Immature natural killer cell (primary cell): ENCODE results near the gene COL13A1. TPM values are rescaled to one million over a fixed set of nuclear protein-coding genes. Genes with fewer than 3 reads are reported as not detected.

Experiments
- DNase-seq, 3 donors: peaks; one replicate each; pipeline ENCODE4 v3.0.0; 2022; ENCODE audit warnings: mixed read lengths in 1 of 3
- H3K27ac Mint-ChIP-seq, 6 donors: one replicate each; pipeline ENCODE4 v1.8.0; 2020; ENCODE audit warnings: mixed read lengths in 6 of 6, mild to moderate bottlenecking in 5 of 6, inconsistent platforms in 4 of 6, moderate library complexity in 3 of 6
- H3K27me3 Mint-ChIP-seq, 3 donors: one replicate each; pipeline ENCODE4 v1.8.0; 2020 to 2021; ENCODE audit warnings: low read depth in 3 of 3, mild to moderate bottlenecking in 3 of 3, mixed read lengths in 3 of 3, moderate library complexity in 3 of 3, inconsistent platforms in 1 of 3
- H3K36me3 Mint-ChIP-seq, 3 donors: one replicate each; pipeline ENCODE4 v1.8.0; 2020; ENCODE audit warnings: mixed read lengths in 3 of 3, inconsistent platforms in 2 of 3, mild to moderate bottlenecking in 2 of 3
- H3K4me1 Mint-ChIP-seq, 2 donors: one replicate each; pipeline ENCODE4 v1.8.0; 2020; ENCODE audit warnings: inconsistent platforms in 2 of 2, mild to moderate bottlenecking in 2 of 2, mixed read lengths in 2 of 2, moderate library complexity in 1 of 2
- H3K4me3 Mint-ChIP-seq, 5 donors: one replicate each; pipeline ENCODE4 v1.8.0; 2020; ENCODE audit warnings: mild to moderate bottlenecking in 5 of 5, mixed read lengths in 5 of 5, inconsistent platforms in 3 of 5, moderate library complexity in 3 of 5
- H3K9me3 Mint-ChIP-seq, 6 donors: one replicate each; pipeline ENCODE4 v1.8.0; 2020; ENCODE audit warnings: mild to moderate bottlenecking in 6 of 6, mixed read lengths in 6 of 6, inconsistent platforms in 4 of 6, moderate library complexity in 3 of 6
- polyA plus RNA-seq, 3 donors: library from polyadenylated mRNA; unstranded; fragments of 300-500 nt; fragmentation: Illumina TruSeq; gene quantifications; one replicate each; pipeline ENCODE4 v1.2.3, GENCODE V29; 2021

COL13A1 gene
- polyA plus RNA-seq, 3 donors from 2014 or later = 1.0 to 6.0 (median 1.6) TPM

- H3K9me3 Mint-ChIP-seq = no peaks in the 10 kb centered on the region
These were observed 70.6 kb downstream of the COL13A1 start for GRCh38 chr10:69872323-69872722.

GRCh38 chr10:69873135-69873639, 71.5 kb downstream of the COL13A1 start:
- Mint-ChIP-seq H3K4me1 (no peaks in the 10 kb centered on the region), H3K36me3 (peaks cover 0 to 4% (median 0%) of the 10 kb centered on the region in 3 donors), H3K4me3 (no peak overlapping the region), H3K9me3 (no peaks in the 10 kb centered on the region), H3K27ac (no peak overlapping the region), H3K27me3 (peaks cover 0 to 8% (median 6%) of the 10 kb centered on the region in 3 donors)
- no peak for DNase-seq

More at GRCh38 chr10:69872323-69872722, 70.6 kb downstream of the COL13A1 start:
- Mint-ChIP-seq H3K27me3 (peaks cover 0 to 8% (median 6%) of the 10 kb centered on the region in 3 donors), H3K27ac (no peak overlapping the region), H3K36me3 (peaks cover 0 to 4% (median 0%) of the 10 kb centered on the region in 3 donors), H3K4me3 (no peak overlapping the region), H3K4me1 (no peaks in the 10 kb centered on the region)
- DNase-seq = no peak

- no peak overlapping the region for H3K4me3 Mint-ChIP-seq
- peaks cover 4 to 7% (median 7%) of the 10 kb centered on the region in 3 donors for H3K27me3 Mint-ChIP-seq
- DNase-seq = no peak
- H3K36me3 Mint-ChIP-seq = peaks cover 0 to 4% (median 0%) of the 10 kb centered on the region in 3 donors
- H3K9me3 Mint-ChIP-seq = no peaks in the 10 kb centered on the region
- H3K4me1 Mint-ChIP-seq = no peaks in the 10 kb centered on the region
- no peak overlapping the region for H3K27ac Mint-ChIP-seq
These were observed 72.7 kb downstream of the COL13A1 start for GRCh38 chr10:69874449-69874848.

GRCh38 chr10:69875856-69876255, 74.2 kb downstream of the COL13A1 start:
- Mint-ChIP-seq H3K9me3 (no peaks in the 10 kb centered on the region), H3K27me3 (peaks cover 4 to 6% (median 5%) of the 10 kb centered on the region in 3 donors), H3K36me3 (peaks cover 0 to 4% (median 0%) of the 10 kb centered on the region in 3 donors), H3K27ac (no peak overlapping the region), H3K4me3 (no peak overlapping the region), H3K4me1 (no peaks in the 10 kb centered on the region)
- DNase-seq = no peak

GRCh38 chr10:69876286-69876685, 74.6 kb downstream of the COL13A1 start:
- H3K27me3 Mint-ChIP-seq = peaks cover 3 to 6% (median 4%) of the 10 kb centered on the region in 3 donors
- H3K4me1 Mint-ChIP-seq = no peaks in the 10 kb centered on the region
- DNase-seq = no peak
- H3K4me3 Mint-ChIP-seq = no peak overlapping the region
- H3K36me3 Mint-ChIP-seq = peaks cover 0 to 4% (median 0%) of the 10 kb centered on the region in 3 donors
- no peak overlapping the region for H3K27ac Mint-ChIP-seq
- H3K9me3 Mint-ChIP-seq = no peaks in the 10 kb centered on the region

GRCh38 chr10:69876931-69877330, 75.2 kb downstream of the COL13A1 start:
- DNase-seq = no peak
- Mint-ChIP-seq H3K9me3 (no peaks in the 10 kb centered on the region), H3K36me3 (peaks cover 0 to 4% (median 0%) of the 10 kb centered on the region in 3 donors), H3K27ac (no peak overlapping the region), H3K4me1 (no peaks in the 10 kb centered on the region), H3K27me3 (peaks cover 3 to 7% (median 6%) of the 10 kb centered on the region in 3 donors), H3K4me3 (no peak overlapping the region)

GRCh38 chr10:69878038-69878437, 76.3 kb downstream of the COL13A1 start:
- H3K9me3 Mint-ChIP-seq = no peaks in the 10 kb centered on the region
- peaks cover 3 to 7% (median 6%) of the 10 kb centered on the region in 3 donors for H3K27me3 Mint-ChIP-seq
- DNase-seq = no peak
- H3K27ac Mint-ChIP-seq = no peak overlapping the region
- H3K36me3 Mint-ChIP-seq = peaks cover 0 to 4% (median 0%) of the 10 kb centered on the region in 3 donors
- no peak overlapping the region for H3K4me3 Mint-ChIP-seq
- H3K4me1 Mint-ChIP-seq = no peaks in the 10 kb centered on the region

- H3K4me3 Mint-ChIP-seq = no peak overlapping the region
- no peaks in the 10 kb centered on the region for H3K4me1 Mint-ChIP-seq
- no peak overlapping the region for H3K27ac Mint-ChIP-seq
- DNase-seq = no peak
- no peaks in the 10 kb centered on the region for H3K36me3 Mint-ChIP-seq
- no peaks in the 10 kb centered on the region for H3K9me3 Mint-ChIP-seq
- H3K27me3 Mint-ChIP-seq = peaks cover 3 to 11% (median 6%) of the 10 kb centered on the region in 3 donors
These were observed 77.2 kb downstream of the COL13A1 start for GRCh38 chr10:69878951-69879350.

- H3K27ac Mint-ChIP-seq = no peak overlapping the region
- H3K9me3 Mint-ChIP-seq = no peaks in the 10 kb centered on the region
- no peak overlapping the region for H3K4me3 Mint-ChIP-seq
- H3K4me1 Mint-ChIP-seq = no peaks in the 10 kb centered on the region
- H3K27me3 Mint-ChIP-seq = peaks cover 3 to 11% (median 6%) of the 10 kb centered on the region in 3 donors
- H3K36me3 Mint-ChIP-seq = no peaks in the 10 kb centered on the region
- no peak for DNase-seq
These were observed 78.0 kb downstream of the COL13A1 start for GRCh38 chr10:69879634-69880257.

GRCh38 chr10:69880301-69881081, 78.8 kb downstream of the COL13A1 start:
- no peaks in the 10 kb centered on the region for H3K4me1 Mint-ChIP-seq
- peaks cover 3 to 10% (median 6%) of the 10 kb centered on the region in 3 donors for H3K27me3 Mint-ChIP-seq
- no peaks in the 10 kb centered on the region for H3K36me3 Mint-ChIP-seq
- no peak overlapping the region for H3K4me3 Mint-ChIP-seq
- no peak for DNase-seq
- H3K27ac Mint-ChIP-seq = no peak overlapping the region
- H3K9me3 Mint-ChIP-seq = no peaks in the 10 kb centered on the region

GRCh38 chr10:69881202-69881601, 79.5 kb downstream of the COL13A1 start:
- H3K27me3 Mint-ChIP-seq = peaks cover 3 to 9% (median 6%) of the 10 kb centered on the region in 3 donors
- H3K9me3 Mint-ChIP-seq = no peaks in the 10 kb centered on the region
- no peak overlapping the region for H3K4me3 Mint-ChIP-seq
- no peaks in the 10 kb centered on the region for H3K36me3 Mint-ChIP-seq
- DNase-seq = no peak
- peak overlapping the region in 1 of 6 donors; percentile 28 for H3K27ac Mint-ChIP-seq
- no peaks in the 10 kb centered on the region for H3K4me1 Mint-ChIP-seq

- Mint-ChIP-seq H3K27me3 (peaks cover 2 to 9% (median 6%) of the 10 kb centered on the region in 3 donors), H3K9me3 (no peaks in the 10 kb centered on the region), H3K4me3 (no peak overlapping the region), H3K4me1 (no peaks in the 10 kb centered on the region), H3K36me3 (no peaks in the 10 kb centered on the region), H3K27ac (peak overlapping the region in 1 of 6 donors; percentile 11)
- no peak for DNase-seq
These were observed 81.8 kb downstream of the COL13A1 start for GRCh38 chr10:69883310-69884023.

GRCh38 chr10:69884024-69884367, 82.3 kb downstream of the COL13A1 start:
- Mint-ChIP-seq H3K4me3 (no peak overlapping the region), H3K36me3 (no peaks in the 10 kb centered on the region), H3K27me3 (peaks cover 0 to 7% (median 2%) of the 10 kb centered on the region in 3 donors), H3K4me1 (no peaks in the 10 kb centered on the region), H3K27ac (peak overlapping the region in 1 of 6 donors; percentile 11), H3K9me3 (no peaks in the 10 kb centered on the region)
- no peak for DNase-seq

- Mint-ChIP-seq H3K4me1 (no peaks in the 10 kb centered on the region), H3K9me3 (no peaks in the 10 kb centered on the region), H3K36me3 (no peaks in the 10 kb centered on the region), H3K27ac (no peak overlapping the region), H3K27me3 (peaks cover 0 to 6% (median 2%) of the 10 kb centered on the region in 3 donors), H3K4me3 (no peak overlapping the region)
- no peak for DNase-seq
These were observed 83.0 kb downstream of the COL13A1 start for GRCh38 chr10:69884686-69885085.
